ENCODE data around the gene MAPK4. TPM values are rescaled to one million over a fixed set of nuclear protein-coding genes. Genes with fewer than 3 reads are reported as not detected.

The MAPK4 gene
- total and polyA plus RNA-seq, 2 of the 4 experiments (the other 2 are of a cell fraction): not detected

DNA sequence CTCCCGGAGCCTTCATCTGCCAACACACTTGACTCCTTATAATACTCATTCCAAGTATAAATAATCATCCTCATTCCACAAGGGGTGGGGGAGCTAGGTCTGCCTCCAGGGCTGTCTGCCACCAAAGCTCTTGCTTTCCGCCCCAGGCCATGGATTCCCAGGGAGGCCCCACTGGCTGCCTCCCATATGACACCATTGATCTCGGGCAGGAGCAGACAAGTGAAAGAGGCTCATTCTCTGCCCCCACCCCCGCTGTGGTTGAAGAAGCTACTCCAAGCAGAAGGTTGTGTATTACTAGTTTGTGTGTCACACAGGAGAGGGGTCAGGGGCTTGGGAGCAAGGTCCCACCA, 160.4 kb downstream of the MAPK4 start:
- POLR2A ChIA-PET (ENCODE audit: unreplicated experiment): no interaction called here
- WGBS, 2 experiments (ENCODE audit: extremely low coverage in 2 of 2, insufficient read length in 1 of 2): no CpG with 5 or more reads among the region's 4 CpGs
- ATAC-seq (ENCODE audit: low read depth): no peak

More for the DNA sequence above, 160.4 kb downstream of the MAPK4 start:
- DNase-seq: no peak
- Histone ChIP-seq H3K9ac (ENCODE audit: low read depth, low read length) (no peak overlapping the region), H3K23ac (ENCODE audit: low read depth, low read length) (no peak overlapping the region), H3K79me1 (ENCODE audit: low read depth in 1 of 2, low read length in 2 of 2) (no peaks in the 10 kb centered on the region), H3K4ac (ENCODE audit: low read depth, low read length) (no peak overlapping the region), H3K9me1 (ENCODE audit: insufficient read depth, low read length) (no peaks in the 10 kb centered on the region), H4K5ac (ENCODE audit: low read depth, low read length) (no peak overlapping the region), H2BK15ac (ENCODE audit: low read depth, low read length) (no peak overlapping the region), H4K8ac (ENCODE audit: low read depth in 2 of 2, low read length in 2 of 2) (no peak overlapping the region), H3K4me3 (ENCODE audit: insufficient read depth, low read depth, low read length) (no peak overlapping the region), H3K36me3 (ENCODE audit: control insufficient read depth, insufficient read depth, low read length) (no peaks in the 10 kb centered on the region), H2AK5ac (ENCODE audit: low read depth, low read length) (no peak overlapping the region), H3K4me1 (ENCODE audit: control insufficient read depth, insufficient read depth, low read length) (no peaks in the 10 kb centered on the region), H3K4me2 (ENCODE audit: low read depth, low read length) (no peak overlapping the region), H2BK20ac (ENCODE audit: low read depth, low read length) (no peak overlapping the region), H2BK5ac (ENCODE audit: low read depth, low read length, poor library complexity, severe bottlenecking) (no peak overlapping the region), H2AK9ac (replicated peaks; ENCODE audit: low read depth, low read length, poor library complexity) (no peak overlapping the region), H2AFZ (replicated peaks; ENCODE audit: low read length, poor library complexity) (no peak overlapping the region), H4K91ac (ENCODE audit: insufficient read depth, low read depth, low read length) (no peak overlapping the region), H3K27me3 (ENCODE audit: control insufficient read depth, insufficient read depth, low read length) (no peaks in the 10 kb centered on the region), H3K9me3 (ENCODE audit: control insufficient read depth, insufficient read depth, low read length) (no peaks in the 10 kb centered on the region), H4K20me1 (ENCODE audit: insufficient read depth, low read length) (no peaks in the 10 kb centered on the region), H3K18ac (ENCODE audit: low read depth, low read length) (no peak overlapping the region), H3K27ac (ENCODE audit: insufficient read depth, low read length) (no peak overlapping the region), H3K56ac (ENCODE audit: extremely low read depth, insufficient read depth, low read length) (no peak overlapping the region), H2BK120ac (ENCODE audit: low read depth, low read length) (no peak overlapping the region), H3K14ac (replicated peaks; ENCODE audit: low read depth, low read length) (no peak overlapping the region)
- intact Hi-C loops (cut with micrococcal nuclease): no loop called here
- CTCF ChIA-PET: no interaction called here
- TF ChIP-seq MAFK (IDR thresholded peaks at IDR 0.05; ENCODE audit: low read depth, low read length): no peak
- TF ChIP-seq, protein P1, sequence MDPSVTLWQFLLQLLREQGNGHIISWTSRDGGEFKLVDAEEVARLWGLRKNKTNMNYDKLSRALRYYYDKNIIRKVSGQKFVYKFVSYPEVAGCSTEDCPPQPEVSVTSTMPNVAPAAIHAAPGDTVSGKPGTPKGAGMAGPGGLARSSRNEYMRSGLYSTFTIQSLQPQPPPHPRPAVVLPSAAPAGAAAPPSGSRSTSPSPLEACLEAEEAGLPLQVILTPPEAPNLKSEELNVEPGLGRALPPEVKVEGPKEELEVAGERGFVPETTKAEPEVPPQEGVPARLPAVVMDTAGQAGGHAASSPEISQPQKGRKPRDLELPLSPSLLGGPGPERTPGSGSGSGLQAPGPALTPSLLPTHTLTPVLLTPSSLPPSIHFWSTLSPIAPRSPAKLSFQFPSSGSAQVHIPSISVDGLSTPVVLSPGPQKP (IDR thresholded peaks at IDR 0.05; ENCODE audit: borderline replicate concordance, low read depth, low read length): no peak
- TF ChIP-seq NFE2L2 (IDR thresholded peaks at IDR 0.05; ENCODE audit: low read depth, low read length): no peak
- TF ChIP-seq, protein P2, sequence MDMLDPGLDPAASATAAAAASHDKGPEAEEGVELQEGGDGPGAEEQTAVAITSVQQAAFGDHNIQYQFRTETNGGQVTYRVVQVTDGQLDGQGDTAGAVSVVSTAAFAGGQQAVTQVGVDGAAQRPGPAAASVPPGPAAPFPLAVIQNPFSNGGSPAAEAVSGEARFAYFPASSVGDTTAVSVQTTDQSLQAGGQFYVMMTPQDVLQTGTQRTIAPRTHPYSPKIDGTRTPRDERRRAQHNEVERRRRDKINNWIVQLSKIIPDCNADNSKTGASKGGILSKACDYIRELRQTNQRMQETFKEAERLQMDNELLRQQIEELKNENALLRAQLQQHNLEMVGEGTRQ (IDR thresholded peaks at IDR 0.05; ENCODE audit: low read depth, low read length): no peak
- no peak for TF ChIP-seq RAD21 (IDR thresholded peaks at IDR 0.05; ENCODE audit: low read length)
- TF ChIP-seq POLR2A (IDR thresholded peaks at IDR 0.05; ENCODE audit: low read depth, low read length): no peak
- no peak for TF ChIP-seq RCOR1 (IDR thresholded peaks at IDR 0.05; ENCODE audit: insufficient replicate concordance, low read length)
- TF ChIP-seq SMC3 (IDR thresholded peaks at IDR 0.05; ENCODE audit: low read depth, low read length): no peak
- no peak for TF ChIP-seq MXI1 (IDR thresholded peaks at IDR 0.05; ENCODE audit: borderline replicate concordance, low read depth, low read length)
- TF ChIP-seq CEBPB (IDR thresholded peaks at IDR 0.05; ENCODE audit: low read depth, low read length): no peak
- TF ChIP-seq FOS (IDR thresholded peaks at IDR 0.05; ENCODE audit: low read depth, low read length): no peak
- no peak for TF ChIP-seq CHD1 (IDR thresholded peaks at IDR 0.05; ENCODE audit: low read depth, low read length)
- no peak for TF ChIP-seq RFX5 (IDR thresholded peaks at IDR 0.05; ENCODE audit: low read depth, low read length)
- TF ChIP-seq BHLHE40 (IDR thresholded peaks at IDR 0.05; ENCODE audit: low read depth, low read length): no peak
- TF ChIP-seq, protein P3, sequence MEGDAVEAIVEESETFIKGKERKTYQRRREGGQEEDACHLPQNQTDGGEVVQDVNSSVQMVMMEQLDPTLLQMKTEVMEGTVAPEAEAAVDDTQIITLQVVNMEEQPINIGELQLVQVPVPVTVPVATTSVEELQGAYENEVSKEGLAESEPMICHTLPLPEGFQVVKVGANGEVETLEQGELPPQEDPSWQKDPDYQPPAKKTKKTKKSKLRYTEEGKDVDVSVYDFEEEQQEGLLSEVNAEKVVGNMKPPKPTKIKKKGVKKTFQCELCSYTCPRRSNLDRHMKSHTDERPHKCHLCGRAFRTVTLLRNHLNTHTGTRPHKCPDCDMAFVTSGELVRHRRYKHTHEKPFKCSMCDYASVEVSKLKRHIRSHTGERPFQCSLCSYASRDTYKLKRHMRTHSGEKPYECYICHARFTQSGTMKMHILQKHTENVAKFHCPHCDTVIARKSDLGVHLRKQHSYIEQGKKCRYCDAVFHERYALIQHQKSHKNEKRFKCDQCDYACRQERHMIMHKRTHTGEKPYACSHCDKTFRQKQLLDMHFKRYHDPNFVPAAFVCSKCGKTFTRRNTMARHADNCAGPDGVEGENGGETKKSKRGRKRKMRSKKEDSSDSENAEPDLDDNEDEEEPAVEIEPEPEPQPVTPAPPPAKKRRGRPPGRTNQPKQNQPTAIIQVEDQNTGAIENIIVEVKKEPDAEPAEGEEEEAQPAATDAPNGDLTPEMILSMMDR (conservative IDR thresholded peaks at IDR 0.05; ENCODE audit: low read depth, low read length): no peak
- TF ChIP-seq MAZ (IDR thresholded peaks at IDR 0.05; ENCODE audit: borderline replicate concordance, low read depth, low read length): no peak
- dilution Hi-C loops (cut with HindIII; ENCODE audit: low sequenced_read_pairs, unreplicated experiment): no loop called here
- in situ Hi-C loops (cut with MboI; ENCODE audit: low sequenced_read_pairs): no loop called here
- no TSS peak for BruUV-seq (replicated peaks)
